ENCODE data around the gene SSPN. TPM values are rescaled to one million over a fixed set of nuclear protein-coding genes. Genes with fewer than 3 reads are reported as not detected.

SSPN gene
- total RNA-seq, 1 donor from 2014 or later = not detected

- Mint-ChIP-seq H3K27ac (no peak overlapping the region), H3K36me3 (ENCODE audit: low read depth) (no peaks in the 10 kb centered on the region), H3K27me3 (ENCODE audit: insufficient read depth) (no peaks in the 10 kb centered on the region), H3K4me3 (no peak overlapping the region), H3K4me1 (ENCODE audit: low read depth) (peaks cover 28% of the 10 kb centered on the region), H3K9me3 (no peaks in the 10 kb centered on the region)
- intact Hi-C loops (cut with micrococcal nuclease) = loop anchor here (10.0 kb wide), 1 partner anchor 1546 kb away; no protein-coding TSS in a partner anchor
- DNase-seq (ENCODE audit: low spot score) = no peak
These were observed 83.3 kb downstream of the SSPN start for GRCh38 chr12:26278666-26279065.

GRCh38 chr12:26279091-26279490 is 83.7 kb downstream of the SSPN start:
- Mint-ChIP-seq H3K27me3 (ENCODE audit: insufficient read depth) (no peaks in the 10 kb centered on the region), H3K36me3 (ENCODE audit: low read depth) (no peaks in the 10 kb centered on the region), H3K4me1 (ENCODE audit: low read depth) (peaks cover 26% of the 10 kb centered on the region), H3K27ac (no peak overlapping the region), H3K9me3 (no peaks in the 10 kb centered on the region), H3K4me3 (no peak overlapping the region)
- intact Hi-C loops (cut with micrococcal nuclease) = loop anchor here (10.0 kb wide), 1 partner anchor 1546 kb away; no protein-coding TSS in a partner anchor
- no peak for DNase-seq (ENCODE audit: low spot score)

GRCh38 chr12:26279908-26280307 is 84.5 kb downstream of the SSPN start:
- H3K9me3 Mint-ChIP-seq = no peaks in the 10 kb centered on the region
- DNase-seq (ENCODE audit: low spot score) = no peak
- no peaks in the 10 kb centered on the region for H3K36me3 Mint-ChIP-seq (ENCODE audit: low read depth)
- peaks cover 18% of the 10 kb centered on the region for H3K4me1 Mint-ChIP-seq (ENCODE audit: low read depth)
- intact Hi-C loops (cut with micrococcal nuclease) = loop anchor here (10.0 kb wide), 1 partner anchor 1545 kb away; no protein-coding TSS in a partner anchor
- no peak overlapping the region for H3K4me3 Mint-ChIP-seq
- H3K27me3 Mint-ChIP-seq (ENCODE audit: insufficient read depth) = no peaks in the 10 kb centered on the region
- H3K27ac Mint-ChIP-seq = no peak overlapping the region

GRCh38 chr12:26280869-26281268 is 85.5 kb downstream of the SSPN start:
- Mint-ChIP-seq H3K27me3 (ENCODE audit: insufficient read depth) (no peaks in the 10 kb centered on the region), H3K4me1 (ENCODE audit: low read depth) (peaks cover 14% of the 10 kb centered on the region), H3K36me3 (ENCODE audit: low read depth) (no peaks in the 10 kb centered on the region), H3K9me3 (no peaks in the 10 kb centered on the region), H3K27ac (no peak overlapping the region), H3K4me3 (no peak overlapping the region)
- no peak for DNase-seq (ENCODE audit: low spot score)
- intact Hi-C loops (cut with micrococcal nuclease) = no loop called here

- Mint-ChIP-seq H3K4me3 (no peak overlapping the region), H3K9me3 (no peaks in the 10 kb centered on the region), H3K27ac (no peak overlapping the region), H3K4me1 (ENCODE audit: low read depth) (peaks cover 14% of the 10 kb centered on the region), H3K27me3 (ENCODE audit: insufficient read depth) (no peaks in the 10 kb centered on the region), H3K36me3 (ENCODE audit: low read depth) (no peaks in the 10 kb centered on the region)
- no peak for DNase-seq (ENCODE audit: low spot score)
- intact Hi-C loops (cut with micrococcal nuclease) = no loop called here
These were observed 85.9 kb downstream of the SSPN start for GRCh38 chr12:26281320-26281719.

GRCh38 chr12:26282339-26282940 is 87.1 kb downstream of the SSPN start:
- H3K27ac Mint-ChIP-seq = no peak overlapping the region

GRCh38 chr12:26283046-26283445 is 87.7 kb downstream of the SSPN start:
- peaks cover 14% of the 10 kb centered on the region for H3K4me1 Mint-ChIP-seq (ENCODE audit: low read depth)
- no peaks in the 10 kb centered on the region for H3K27me3 Mint-ChIP-seq (ENCODE audit: insufficient read depth)
- intact Hi-C loops (cut with micrococcal nuclease) = no loop called here

More at GRCh38 chr12:26282339-26282940, 87.1 kb downstream of the SSPN start:
- DNase-seq (ENCODE audit: low spot score) = no peak
- peaks cover 14% of the 10 kb centered on the region for H3K4me1 Mint-ChIP-seq (ENCODE audit: low read depth)
- no peaks in the 10 kb centered on the region for H3K9me3 Mint-ChIP-seq
- intact Hi-C loops (cut with micrococcal nuclease) = no loop called here
- no peaks in the 10 kb centered on the region for H3K27me3 Mint-ChIP-seq (ENCODE audit: insufficient read depth)
- no peaks in the 10 kb centered on the region for H3K36me3 Mint-ChIP-seq (ENCODE audit: low read depth)
- H3K4me3 Mint-ChIP-seq = no peak overlapping the region

GRCh38 chr12:26283617-26284016 is 88.2 kb downstream of the SSPN start:
- Mint-ChIP-seq H3K9me3 (no peaks in the 10 kb centered on the region), H3K4me3 (no peak overlapping the region), H3K4me1 (ENCODE audit: low read depth) (peaks cover 14% of the 10 kb centered on the region), H3K36me3 (ENCODE audit: low read depth) (no peaks in the 10 kb centered on the region), H3K27me3 (ENCODE audit: insufficient read depth) (no peaks in the 10 kb centered on the region), H3K27ac (peak overlapping the region; percentile 14)
- no peak for DNase-seq (ENCODE audit: low spot score)
- intact Hi-C loops (cut with micrococcal nuclease) = no loop called here

More at GRCh38 chr12:26283046-26283445, 87.7 kb downstream of the SSPN start:
- Mint-ChIP-seq H3K27ac (no peak overlapping the region), H3K9me3 (no peaks in the 10 kb centered on the region), H3K4me3 (no peak overlapping the region), H3K36me3 (ENCODE audit: low read depth) (no peaks in the 10 kb centered on the region)
- no peak for DNase-seq (ENCODE audit: low spot score)

GRCh38 chr12:26285401-26285800 is 90.0 kb downstream of the SSPN start:
- Mint-ChIP-seq H3K4me1 (ENCODE audit: low read depth) (peaks cover 14% of the 10 kb centered on the region), H3K36me3 (ENCODE audit: low read depth) (no peaks in the 10 kb centered on the region), H3K9me3 (no peaks in the 10 kb centered on the region), H3K4me3 (no peak overlapping the region), H3K27me3 (ENCODE audit: insufficient read depth) (peaks cover 7% of the 10 kb centered on the region), H3K27ac (no peak overlapping the region)
- intact Hi-C loops (cut with micrococcal nuclease) = no loop called here
- no peak for DNase-seq (ENCODE audit: low spot score)

GRCh38 chr12:26286186-26286585 is 90.8 kb downstream of the SSPN start:
- Mint-ChIP-seq H3K4me1 (ENCODE audit: low read depth) (peaks cover 14% of the 10 kb centered on the region), H3K4me3 (no peak overlapping the region), H3K27me3 (ENCODE audit: insufficient read depth) (peaks cover 7% of the 10 kb centered on the region), H3K9me3 (no peaks in the 10 kb centered on the region), H3K36me3 (ENCODE audit: low read depth) (no peaks in the 10 kb centered on the region), H3K27ac (no peak overlapping the region)
- intact Hi-C loops (cut with micrococcal nuclease) = no loop called here
- no peak for DNase-seq (ENCODE audit: low spot score)

- peaks cover 7% of the 10 kb centered on the region for H3K27me3 Mint-ChIP-seq (ENCODE audit: insufficient read depth)
- H3K27ac Mint-ChIP-seq = no peak overlapping the region
- no peak for DNase-seq (ENCODE audit: low spot score)
- peaks cover 11% of the 10 kb centered on the region for H3K4me1 Mint-ChIP-seq (ENCODE audit: low read depth)
- intact Hi-C loops (cut with micrococcal nuclease) = no loop called here
- H3K36me3 Mint-ChIP-seq (ENCODE audit: low read depth) = no peaks in the 10 kb centered on the region
- no peak overlapping the region for H3K4me3 Mint-ChIP-seq
- H3K9me3 Mint-ChIP-seq = no peaks in the 10 kb centered on the region
These were observed 92.5 kb downstream of the SSPN start for GRCh38 chr12:26287671-26288381.

GRCh38 chr12:26290565-26290964 is 95.2 kb downstream of the SSPN start:
- Mint-ChIP-seq H3K36me3 (ENCODE audit: low read depth) (no peaks in the 10 kb centered on the region), H3K4me3 (no peak overlapping the region), H3K27ac (no peak overlapping the region), H3K27me3 (ENCODE audit: insufficient read depth) (peaks cover 7% of the 10 kb centered on the region), H3K9me3 (no peaks in the 10 kb centered on the region), H3K4me1 (ENCODE audit: low read depth) (no peaks in the 10 kb centered on the region)
- no peak for DNase-seq (ENCODE audit: low spot score)
- intact Hi-C loops (cut with micrococcal nuclease) = no loop called here

- H3K36me3 Mint-ChIP-seq (ENCODE audit: low read depth) = no peaks in the 10 kb centered on the region
- no peaks in the 10 kb centered on the region for H3K9me3 Mint-ChIP-seq
- H3K4me3 Mint-ChIP-seq = no peak overlapping the region
- H3K27ac Mint-ChIP-seq = no peak overlapping the region
- H3K27me3 Mint-ChIP-seq (ENCODE audit: insufficient read depth) = peaks cover 7% of the 10 kb centered on the region
- no peak for DNase-seq (ENCODE audit: low spot score)
- peaks cover 2% of the 10 kb centered on the region for H3K4me1 Mint-ChIP-seq (ENCODE audit: low read depth)
- intact Hi-C loops (cut with micrococcal nuclease) = no loop called here
These were observed 97.2 kb downstream of the SSPN start for GRCh38 chr12:26292596-26292995.

Measured in activated T-helper 1 cell treated with anti-CD3 and anti-CD28 coated beads, Interleukin-12 subunit alpha, Interleukin-12 subunit beta, Interleukin-2, Interleukin-4 antibody, amounts not matched to agents 30 ng/mL and 10 ng/mL and 1 ng/mL, durations not matched to agents 14 hours and 24 hours and 36 hours (primary cell).